GM18526 (cell line): ENCODE measurements around the gene MUC7.

Source experiments
- POLR2A ChIP-seq: IDR thresholded peaks from 3 replicates; pipeline ENCODE4 v1.6.1; 2011; ENCODE audit not compliant: insufficient read length; ENCODE audit errors: extremely low read depth

Gene MUC7

GRCh38 chr4:70471897-70472296, at the start of gene MUC7:
Gene MUC7 (plus strand): TSS chr4:70472197. CDS start chr4:70474022, 1,825 bp downstream.
- no peak for TF ChIP-seq POLR2A

GRCh38 chr4:70425306-70425705, 46.7 kb upstream of the MUC7 start:
- no peak for TF ChIP-seq POLR2A

- TF ChIP-seq POLR2A = no peak
Observed at GRCh38 chr4:70426789-70427188, 45.2 kb upstream of the MUC7 start.

- no peak for TF ChIP-seq POLR2A
Observed at GRCh38 chr4:70437197-70437596, 34.8 kb upstream of the MUC7 start.

DNA sequence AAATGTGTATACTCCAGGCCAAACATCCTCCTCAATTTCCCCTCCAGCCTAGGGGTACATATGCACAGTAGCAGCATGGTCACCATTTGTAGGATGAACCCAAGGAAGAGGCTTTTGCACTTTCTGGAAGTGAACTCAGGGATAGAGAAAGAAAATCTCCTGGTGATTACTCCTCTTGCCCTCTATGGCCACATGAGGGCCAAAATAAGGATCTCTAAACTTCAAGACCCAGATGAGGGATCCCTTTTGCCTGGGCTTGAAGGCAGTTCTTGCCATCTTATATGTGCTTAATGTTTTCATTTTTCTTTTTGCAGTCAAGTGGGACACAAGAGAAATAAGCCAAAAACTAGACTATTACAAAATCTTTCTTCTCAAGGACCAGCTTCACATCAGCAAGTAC, 29.5 kb upstream of the MUC7 start:
- TF ChIP-seq POLR2A = no peak

GRCh38 chr4:70443329-70443728, 28.7 kb upstream of the MUC7 start:
- no peak for TF ChIP-seq POLR2A

DNA sequence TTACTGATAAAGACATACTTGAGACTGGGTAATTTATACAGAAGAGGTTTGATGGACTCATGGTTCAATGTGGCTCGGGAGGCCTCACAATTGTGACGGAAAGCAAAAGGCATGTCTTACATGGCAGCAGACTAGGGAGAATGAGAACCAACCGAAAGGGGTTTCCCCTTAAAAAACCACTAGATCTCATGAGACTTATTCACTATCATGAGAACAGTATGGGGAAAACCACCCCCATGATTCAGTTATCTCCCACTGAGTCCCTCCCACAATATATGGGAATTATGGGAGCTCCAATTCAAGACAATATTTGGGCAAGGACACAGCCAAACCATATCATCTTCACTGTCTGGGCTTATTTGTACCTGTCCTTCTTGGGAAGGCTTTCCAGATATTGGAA, 22.8 kb upstream of the MUC7 start:
- no peak for TF ChIP-seq POLR2A

GRCh38 chr4:70452946-70453345, 19.1 kb upstream of the MUC7 start:
- TF ChIP-seq POLR2A = no peak

DNA sequence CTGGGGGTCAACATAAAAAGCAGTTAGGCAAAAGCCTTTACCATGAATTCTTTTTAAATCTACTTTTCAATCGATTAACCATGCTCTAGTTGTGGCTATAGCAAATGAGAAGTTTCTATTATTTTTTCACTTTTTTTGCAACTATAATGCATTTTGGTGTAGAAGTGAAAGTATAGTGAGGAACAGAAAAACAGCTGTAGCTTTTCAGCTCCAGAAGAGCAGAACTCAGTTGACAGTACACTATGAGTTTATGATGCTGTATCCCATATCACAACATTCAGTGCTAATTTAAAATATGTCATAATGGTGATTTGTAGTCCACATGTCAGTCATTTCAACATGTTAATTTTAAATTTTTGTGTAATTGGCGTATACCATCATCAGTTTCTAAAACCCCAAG, 8.7 kb upstream of the MUC7 start:
- TF ChIP-seq POLR2A = no peak

DNA sequence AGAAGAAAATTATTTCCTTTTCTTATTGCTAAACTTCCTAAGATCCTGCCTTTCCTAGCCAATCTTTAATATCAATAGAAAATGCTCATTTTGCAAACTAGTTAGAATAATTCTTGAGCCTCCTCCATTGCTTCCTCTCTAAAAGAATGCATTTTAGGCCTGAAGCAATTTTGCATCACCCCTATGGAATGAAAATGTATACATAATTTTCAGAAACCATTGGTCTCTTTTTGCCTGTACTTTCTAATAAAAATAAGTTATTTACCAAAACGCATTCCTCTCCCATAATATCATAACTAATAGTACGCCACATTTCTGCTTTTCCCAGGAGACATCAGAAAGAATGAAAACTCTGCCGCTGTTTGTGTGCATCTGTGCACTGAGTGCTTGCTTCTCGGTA, 1.7 kb downstream of the MUC7 start:
- TF ChIP-seq POLR2A = no peak

DNA sequence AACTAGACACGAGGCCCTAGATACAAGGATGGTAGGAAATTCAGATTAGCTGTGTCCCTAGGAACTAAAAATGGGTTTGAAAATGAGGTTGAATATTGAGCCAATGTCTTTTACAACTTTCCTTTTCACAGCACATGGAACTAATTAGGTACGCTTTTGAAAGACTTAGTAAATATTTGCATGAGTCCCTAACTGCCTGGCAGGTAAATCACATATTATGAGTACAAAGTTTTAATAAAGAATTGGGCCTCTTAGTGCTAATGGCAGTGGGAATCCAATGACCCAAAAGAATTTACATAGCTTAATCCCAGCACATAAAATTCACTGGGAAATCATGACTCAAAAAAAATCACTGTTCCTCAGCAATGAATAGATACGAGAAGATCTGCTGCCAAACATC, 16.8 kb downstream of the MUC7 start:
- no peak for TF ChIP-seq POLR2A

GRCh38 chr4:70496231-70496630, 24.2 kb downstream of the MUC7 start:
- no peak for TF ChIP-seq POLR2A

GRCh38 chr4:70504733-70505132, 32.7 kb downstream of the MUC7 start:
- TF ChIP-seq POLR2A = no peak

DNA sequence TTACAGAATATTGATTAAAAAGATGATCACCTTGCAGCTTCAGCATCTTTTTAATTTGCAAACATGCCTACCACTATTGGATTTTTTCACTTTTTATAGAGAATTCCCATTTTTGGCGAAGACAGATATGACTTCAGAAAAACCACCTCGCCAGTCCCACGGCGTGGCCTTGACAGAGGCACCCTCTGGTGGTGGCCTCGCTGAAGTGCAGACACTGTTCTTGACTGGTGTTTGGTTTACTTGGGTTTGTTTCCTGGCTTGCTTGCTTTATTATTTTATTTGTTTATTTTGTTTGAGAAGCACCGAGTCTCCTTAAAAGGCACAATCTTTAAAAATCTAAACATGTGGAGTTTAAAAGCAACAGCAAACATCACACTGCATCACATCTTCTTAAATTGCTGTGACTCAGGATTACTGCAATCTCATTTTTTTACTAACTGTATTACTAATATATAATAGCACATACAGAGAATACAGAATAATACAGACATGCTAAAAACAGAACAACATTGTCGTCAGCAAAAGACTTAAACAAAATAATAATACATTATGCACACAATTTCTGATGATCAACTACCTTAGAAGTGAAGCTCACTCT, 33.3 kb downstream of the MUC7 start:
- no peak for TF ChIP-seq POLR2A

DNA sequence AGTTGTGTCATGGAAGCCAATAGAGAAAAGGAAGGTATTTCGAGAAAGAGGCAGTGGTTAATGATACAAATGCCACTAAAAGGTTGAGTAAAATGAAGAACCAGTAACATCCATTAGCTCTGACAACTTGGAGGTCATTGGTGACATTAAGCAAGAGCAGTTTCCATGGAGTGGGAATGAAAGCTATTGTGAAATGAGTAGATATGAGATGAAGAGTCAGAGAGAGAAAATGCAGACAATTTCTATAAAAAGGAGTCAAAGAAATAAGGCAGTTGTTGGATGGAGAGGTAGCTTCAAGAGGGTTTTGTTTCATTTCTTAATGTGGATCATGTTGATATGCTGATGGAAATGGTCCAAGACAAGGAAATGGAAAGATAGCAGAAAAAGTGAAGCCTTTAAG, 36.8 kb downstream of the MUC7 start:
- TF ChIP-seq POLR2A = no peak

DNA sequence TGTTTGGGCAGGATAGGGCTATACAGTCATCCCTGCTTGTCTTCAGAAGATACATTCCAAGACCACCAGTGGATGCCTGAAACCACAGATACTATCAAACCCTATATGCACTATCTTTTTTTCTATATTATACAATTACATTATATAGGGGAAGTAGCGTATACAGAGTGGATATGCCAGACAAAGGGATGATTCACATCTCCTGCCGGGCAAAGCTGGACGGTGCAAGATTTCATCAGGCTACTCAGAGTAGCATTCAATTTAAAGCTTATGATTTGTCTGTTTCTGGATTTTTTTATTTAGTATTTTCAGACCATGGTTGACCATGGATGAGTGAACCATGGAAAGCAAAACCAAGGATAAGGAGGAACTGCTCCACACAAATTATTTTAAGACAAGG, 39.4 kb downstream of the MUC7 start:
- no peak for TF ChIP-seq POLR2A
